Endothelial cell of umbilical vein (primary cell): ENCODE results near the gene SLC15A2. TPM values are rescaled to one million over a fixed set of nuclear protein-coding genes. Genes with fewer than 3 reads are reported as not detected.

Source experiments
- BruUV-seq: library from RNA; stranded (reverse); fragments of 400-500 nt; replicated peaks from 2 replicates; lab custom pipeline; 2021; lab: Mats Ljungman, UMichigan
- CTCF ChIA-PET: fragments of 300-600, 350-600 bp; sonication (Branson Sonifier 250); formaldehyde crosslinking; loops from one replicate; lab custom pipeline; 2021; ENCODE audit warnings: antibody characterized with exemption, inconsistent platforms; lab: Charles Lee
- POLR2A ChIA-PET: fragments of 300-600, 350-600 bp; sonication (Branson Sonifier 250); formaldehyde crosslinking; loops from one replicate; lab custom pipeline; 2021; ENCODE audit warnings: antibody characterized with exemption, inconsistent platforms; lab: Charles Lee
- DNase-seq: peaks from one replicate; pipeline ENCODE4 v3.0.0-alpha.2; 2011; ENCODE audit warnings: low read depth, low spot score
- FAIRE-seq: peaks from 2 replicates; lab custom pipeline; 2011; peaks lifted over from hg19 to GRCh38; lab: Jason Lieb, UNC
- H2AFZ ChIP-seq: 2 replicates; pipeline ENCODE4 v1.6.0; 2012; ENCODE audit warnings: low read depth, low read length, control low read depth, inconsistent platforms
- H3K27ac ChIP-seq: 2 replicates; pipeline ENCODE4 v1.5.1; 2011; ENCODE audit warnings: low read depth, mild to moderate bottlenecking, control low read depth, low read length, moderate library complexity; ENCODE audit not compliant: insufficient read depth
- H3K27me3 ChIP-seq, 2 experiments: 2 replicates each; pipeline versions ENCODE4 v1.6.0 to v1.6.1; 2011; ENCODE audit warnings: low read length in 2 of 2, mixed read lengths in 1 of 2; ENCODE audit not compliant: control insufficient read depth in 2 of 2, insufficient read depth in 2 of 2
- H3K36me3 ChIP-seq, 2 experiments: 2 replicates in 1 of 2; 3 replicates in 1 of 2; pipeline ENCODE4 v1.5.1; 2011; ENCODE audit warnings: low read length in 2 of 2, mild to moderate bottlenecking in 1 of 2, moderate library complexity in 1 of 2; ENCODE audit not compliant: control insufficient read depth in 2 of 2, insufficient read depth in 2 of 2; ENCODE audit errors: extremely low read depth in 1 of 2
- H3K4me1 ChIP-seq: 3 replicates; pipeline ENCODE4 v1.5.1; 2011; ENCODE audit warnings: mild to moderate bottlenecking, low read length; ENCODE audit not compliant: control insufficient read depth, insufficient read depth; ENCODE audit errors: extremely low read depth
- H3K4me2 ChIP-seq: 2 replicates; pipeline ENCODE4 v1.6.1; 2011; ENCODE audit warnings: low read length, control low read depth, mixed read lengths; ENCODE audit not compliant: insufficient read depth
- H3K4me3 ChIP-seq, 3 experiments: fragments of 200-600 bp in 1 of 3; sonication (generic), shearing (Covaris generic) in 1 of 3; replicated peaks in 1 of 3; 2 replicates each; pipeline ENCODE4 v1.5.1; 2011 to 2016; ENCODE audit warnings: control low read depth in 3 of 3, low read length in 3 of 3, mild to moderate bottlenecking in 2 of 3, inconsistent platforms in 1 of 3, low read depth in 1 of 3, moderate library complexity in 1 of 3; ENCODE audit not compliant: insufficient read depth in 1 of 3
- H3K79me2 ChIP-seq: 2 replicates; pipeline ENCODE4 v1.6.0; 2012; ENCODE audit warnings: low read length, inconsistent platforms; ENCODE audit not compliant: control insufficient read depth, insufficient read depth
- H3K9ac ChIP-seq: replicated peaks from 2 replicates; pipeline ENCODE3; 2011; ENCODE audit warnings: low read length, control low read depth; ENCODE audit not compliant: insufficient read depth; ENCODE audit errors: extremely low read depth
- H3K9me1 ChIP-seq: replicated peaks from 3 replicates; pipeline ENCODE4 v1.6.0; 2011; ENCODE audit warnings: mild to moderate bottlenecking, low read length; ENCODE audit not compliant: control insufficient read depth, insufficient read depth; ENCODE audit errors: extremely low read depth
- H3K9me3 ChIP-seq: replicated peaks from 2 replicates; pipeline ENCODE4 v1.5.1; 2012; ENCODE audit warnings: low read length, inconsistent platforms; ENCODE audit not compliant: control insufficient read depth, insufficient read depth
- H4K20me1 ChIP-seq: replicated peaks from 2 replicates; pipeline ENCODE3; 2011; ENCODE audit warnings: mild to moderate bottlenecking, low read length; ENCODE audit not compliant: control insufficient read depth, insufficient read depth; ENCODE audit errors: extremely low read depth
- EZH2 ChIP-seq: IDR thresholded peaks from 2 replicates; pipeline ENCODE4 v1.6.1; 2012; ENCODE audit warnings: borderline replicate concordance, low read depth, mild to moderate bottlenecking, moderate library complexity, low read length, inconsistent platforms; ENCODE audit not compliant: severe bottlenecking
- FOS ChIP-seq: IDR thresholded peaks from 2 replicates; pipeline ENCODE4 v1.6.1; 2011; ENCODE audit warnings: mild to moderate bottlenecking, low read length, moderate library complexity, borderline replicate concordance; ENCODE audit not compliant: insufficient read depth
- GATA2 ChIP-seq: IDR thresholded peaks from 2 replicates; pipeline ENCODE4 v1.7.0; 2011; ENCODE audit warnings: low read depth, mild to moderate bottlenecking, moderate library complexity, mixed read lengths, low read length; ENCODE audit not compliant: insufficient read length, insufficient read depth
- JUN ChIP-seq: IDR thresholded peaks from 2 replicates; pipeline ENCODE4 v1.6.1; 2011; ENCODE audit warnings: borderline replicate concordance, low read depth; ENCODE audit not compliant: insufficient read length, insufficient read depth
- MAX ChIP-seq: IDR thresholded peaks from 2 replicates; pipeline ENCODE4 v1.6.1; 2011; ENCODE audit not compliant: insufficient read depth, insufficient read length
- MYC ChIP-seq: IDR thresholded peaks from one replicate; pipeline ENCODE4 v1.6.1; 2011; ENCODE audit warnings: mild to moderate bottlenecking, low read depth, low read length
- POLR2A ChIP-seq: IDR thresholded peaks from 2 replicates; pipeline ENCODE4 v1.6.1; 2012; ENCODE audit warnings: low read depth, mild to moderate bottlenecking, control low read depth, low read length
- POLR2AphosphoS5 ChIP-seq: IDR thresholded peaks from 2 replicates; pipeline ENCODE4 v1.6.1; 2012; ENCODE audit warnings: low read depth, mild to moderate bottlenecking, control low read depth, low read length, moderate library complexity; ENCODE audit not compliant: insufficient read depth
- dilution Hi-C: fragments of 300-500 bp; cut with MboI; formaldehyde crosslinking; loops from one replicate; pipeline ENCODE4 v1.15.0; 2019; ENCODE audit warnings: low sequenced_read_pairs; ENCODE audit not compliant: extremely low pct_ligation_motif_present
- intact Hi-C: fragments of 100-400 bp; cut with micrococcal nuclease; formaldehyde crosslinking; loops from one replicate; pipeline ENCODE4 v1.10.0; 2022
- polyA plus RNA-seq, 4 experiments: library from polyadenylated mRNA; depleted of rRNA in 3 of 4; stranded (reverse) in 3 of 4; unstranded in 1 of 4; fragments of >200 nt; gene quantifications; 2 replicates each; pipeline versions ENCODE4 v1.2.1 to v1.2.3, GENCODE V29; 2011 to 2012; ENCODE audit warnings: missing spikeins in 1 of 4
- total RNA-seq: library from RNA; stranded (reverse); gene quantifications from 2 replicates; pipeline ENCODE4 v1.2.3, GENCODE V29; 2021
- TF ChIP-seq, protein P1 (sequence below), 2 donors: IDR thresholded peaks; 1 replicate in 1 of 2; 2 replicates in 1 of 2; pipeline ENCODE4 v1.5.1; 2011; ENCODE audit warnings: low read length in 2 of 2, mild to moderate bottlenecking in 2 of 2, moderate library complexity in 2 of 2, control low read depth in 1 of 2, inconsistent platforms in 1 of 2, low read depth in 1 of 2; ENCODE audit not compliant: insufficient read depth in 1 of 2; ENCODE audit errors: extremely low read depth in 1 of 2

SLC15A2 gene
- total and polyA plus RNA-seq, 2 donors (not counting 3 experiments of a cell fraction or from before 2014, with no cell fraction given) = 0.11 to 0.39 TPM

DNA sequence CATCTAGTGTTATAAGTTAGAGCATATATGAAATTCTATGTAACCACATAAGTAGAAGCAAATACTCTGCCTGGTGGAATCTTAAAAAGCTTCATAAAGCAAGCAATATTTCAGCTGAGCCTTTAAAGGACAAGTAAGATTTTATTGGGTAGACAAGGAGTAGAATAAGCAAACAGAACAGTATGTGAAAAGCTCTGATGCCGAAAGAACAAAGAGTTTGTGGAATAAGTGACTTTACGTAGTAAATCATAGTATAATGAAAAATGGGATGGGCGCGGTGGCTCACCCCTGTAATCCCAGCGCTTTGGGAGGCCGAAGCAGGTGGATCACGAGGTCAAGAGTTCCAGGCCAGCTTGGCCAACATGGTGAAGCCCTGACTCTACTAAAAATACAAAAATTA is 49.3 kb upstream of the SLC15A2 start:
- no peak for FAIRE-seq
- intact Hi-C loops = no loop called here
- CTCF ChIA-PET = no interaction called here

DNA sequence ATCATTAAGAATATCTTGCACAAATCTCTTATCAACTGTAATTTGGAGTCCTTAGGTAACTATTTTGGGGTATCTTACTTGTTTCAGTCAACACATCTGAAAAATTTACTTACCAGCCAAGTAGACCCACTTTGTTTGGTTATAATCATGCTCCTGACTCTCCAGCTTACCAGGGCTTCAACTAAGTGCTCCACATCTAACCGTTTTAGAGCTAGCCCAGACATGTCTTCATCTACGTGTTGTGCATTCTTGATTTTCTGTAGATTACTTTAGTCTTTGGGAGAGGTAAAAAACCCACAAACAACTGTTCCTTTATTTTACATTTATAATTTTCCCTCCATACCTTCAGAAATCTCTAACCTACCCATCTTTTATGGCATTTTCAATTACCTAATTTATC is 41.9 kb upstream of the SLC15A2 start:
- Histone ChIP-seq H3K4me2 (no peak overlapping the region), H4K20me1 (no peaks in the 10 kb centered on the region), H3K4me3 (no peak overlapping the region), H3K79me2 (no peaks in the 10 kb centered on the region), H3K36me3 (no peaks in the 10 kb centered on the region), H3K9ac (no peak overlapping the region), H3K4me1 (no peaks in the 10 kb centered on the region), H3K9me3 (no peaks in the 10 kb centered on the region), H3K9me1 (no peaks in the 10 kb centered on the region), H2AFZ (no peak overlapping the region), H3K27me3 (no peaks in the 10 kb centered on the region), H3K27ac (no peak overlapping the region)
- DNase-seq (no peak), FAIRE-seq (no peak)
- TF ChIP-seq EZH2 (no peak), POLR2AphosphoS5 (no peak), POLR2A (no peak), JUN (no peak), GATA2 (no peak), FOS (no peak), MAX (no peak), MYC (no peak)
- TF ChIP-seq, protein P1, sequence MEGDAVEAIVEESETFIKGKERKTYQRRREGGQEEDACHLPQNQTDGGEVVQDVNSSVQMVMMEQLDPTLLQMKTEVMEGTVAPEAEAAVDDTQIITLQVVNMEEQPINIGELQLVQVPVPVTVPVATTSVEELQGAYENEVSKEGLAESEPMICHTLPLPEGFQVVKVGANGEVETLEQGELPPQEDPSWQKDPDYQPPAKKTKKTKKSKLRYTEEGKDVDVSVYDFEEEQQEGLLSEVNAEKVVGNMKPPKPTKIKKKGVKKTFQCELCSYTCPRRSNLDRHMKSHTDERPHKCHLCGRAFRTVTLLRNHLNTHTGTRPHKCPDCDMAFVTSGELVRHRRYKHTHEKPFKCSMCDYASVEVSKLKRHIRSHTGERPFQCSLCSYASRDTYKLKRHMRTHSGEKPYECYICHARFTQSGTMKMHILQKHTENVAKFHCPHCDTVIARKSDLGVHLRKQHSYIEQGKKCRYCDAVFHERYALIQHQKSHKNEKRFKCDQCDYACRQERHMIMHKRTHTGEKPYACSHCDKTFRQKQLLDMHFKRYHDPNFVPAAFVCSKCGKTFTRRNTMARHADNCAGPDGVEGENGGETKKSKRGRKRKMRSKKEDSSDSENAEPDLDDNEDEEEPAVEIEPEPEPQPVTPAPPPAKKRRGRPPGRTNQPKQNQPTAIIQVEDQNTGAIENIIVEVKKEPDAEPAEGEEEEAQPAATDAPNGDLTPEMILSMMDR (IDR thresholded peaks at IDR 0.05; ENCODE audit: extremely low read depth in 1 of 2, insufficient read depth in 1 of 2, low read depth in 1 of 2, low read length in 2 of 2) = no peak
- POLR2A ChIA-PET = no interaction called here
- no TSS peak for BruUV-seq
- intact Hi-C loops = no loop called here
- dilution Hi-C loops = no loop called here
- CTCF ChIA-PET = interaction anchor here (1.0 kb wide), 1 partner anchor 13 kb away, joined by 3 read pairs; no protein-coding TSS in a partner anchor

More for the DNA sequence above, 49.3 kb upstream of the SLC15A2 start:
- no peak for DNase-seq
- H3K4me3 ChIP-seq = no peak overlapping the region
- no peaks in the 10 kb centered on the region for H4K20me1 ChIP-seq
- H3K27ac ChIP-seq = no peak overlapping the region
- no peaks in the 10 kb centered on the region for H3K79me2 ChIP-seq
- no peaks in the 10 kb centered on the region for H3K9me3 ChIP-seq
- TF ChIP-seq, protein P1 (IDR thresholded peaks at IDR 0.05; ENCODE audit: extremely low read depth in 1 of 2, insufficient read depth in 1 of 2, low read depth in 1 of 2, low read length in 2 of 2) = no peak
- no peak for TF ChIP-seq POLR2AphosphoS5
- H3K9ac ChIP-seq = no peak overlapping the region
- H3K4me2 ChIP-seq = no peak overlapping the region
- dilution Hi-C loops = no loop called here
- H3K4me1 ChIP-seq = no peaks in the 10 kb centered on the region
- no peaks in the 10 kb centered on the region for H3K36me3 ChIP-seq
- BruUV-seq = no TSS peak
- no peaks in the 10 kb centered on the region for H3K9me1 ChIP-seq
- POLR2A ChIA-PET = no interaction called here
- H2AFZ ChIP-seq = no peak overlapping the region
- no peaks in the 10 kb centered on the region for H3K27me3 ChIP-seq
